GM12865 (cell line): Measurements from ENCODE around the gene CENPO.

Experiments used
- DNase-seq: peaks from one replicate; pipeline ENCODE4 v3.0.0; 2010; ENCODE audit warnings: low read depth
- H3K4me3 ChIP-seq: 2 replicates; pipeline ENCODE4 v1.5.1; 2011; ENCODE audit warnings: mild to moderate bottlenecking, low read depth, low read length, control low read depth
- TF ChIP-seq, protein P1 (sequence below): IDR thresholded peaks from 2 replicates; pipeline ENCODE4 v1.5.1; 2011; ENCODE audit warnings: low read length, control low read depth, low read depth, inconsistent platforms; ENCODE audit not compliant: insufficient read depth; ENCODE audit errors: missing control alignments

Gene CENPO

DNA sequence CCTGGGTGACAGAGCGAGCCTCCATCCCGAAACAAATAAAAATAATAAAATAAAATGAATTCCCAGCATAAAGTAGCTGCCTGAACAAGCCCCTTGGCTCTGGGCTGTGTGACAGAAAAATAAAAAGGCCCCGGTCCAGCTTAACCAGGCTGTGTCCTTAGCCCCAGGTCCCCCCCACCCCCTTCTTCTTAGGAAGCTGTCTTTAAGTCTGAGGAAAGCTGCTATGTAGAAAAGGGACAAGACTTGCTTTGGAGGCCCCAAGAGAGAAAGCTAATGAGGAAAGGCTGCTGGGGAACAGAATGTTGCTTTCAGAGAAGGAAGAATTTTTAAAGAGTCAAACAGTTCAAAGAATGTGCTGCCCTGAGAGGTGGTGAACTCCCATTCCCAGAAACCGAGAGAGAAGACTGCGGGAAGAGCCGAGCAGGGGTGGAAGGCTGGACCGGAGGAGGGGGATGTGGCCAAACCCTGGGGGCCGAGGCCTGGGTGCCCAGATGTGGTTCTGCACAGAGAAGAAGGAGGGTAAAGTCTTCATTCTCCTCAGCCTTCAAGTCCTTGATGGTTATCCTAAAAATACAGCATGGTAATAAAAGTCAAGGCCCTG lies 61.9 kb downstream of the CENPO start:
- no peak overlapping the region for H3K4me3 ChIP-seq
- no peak for DNase-seq
- TF ChIP-seq, protein P1, sequence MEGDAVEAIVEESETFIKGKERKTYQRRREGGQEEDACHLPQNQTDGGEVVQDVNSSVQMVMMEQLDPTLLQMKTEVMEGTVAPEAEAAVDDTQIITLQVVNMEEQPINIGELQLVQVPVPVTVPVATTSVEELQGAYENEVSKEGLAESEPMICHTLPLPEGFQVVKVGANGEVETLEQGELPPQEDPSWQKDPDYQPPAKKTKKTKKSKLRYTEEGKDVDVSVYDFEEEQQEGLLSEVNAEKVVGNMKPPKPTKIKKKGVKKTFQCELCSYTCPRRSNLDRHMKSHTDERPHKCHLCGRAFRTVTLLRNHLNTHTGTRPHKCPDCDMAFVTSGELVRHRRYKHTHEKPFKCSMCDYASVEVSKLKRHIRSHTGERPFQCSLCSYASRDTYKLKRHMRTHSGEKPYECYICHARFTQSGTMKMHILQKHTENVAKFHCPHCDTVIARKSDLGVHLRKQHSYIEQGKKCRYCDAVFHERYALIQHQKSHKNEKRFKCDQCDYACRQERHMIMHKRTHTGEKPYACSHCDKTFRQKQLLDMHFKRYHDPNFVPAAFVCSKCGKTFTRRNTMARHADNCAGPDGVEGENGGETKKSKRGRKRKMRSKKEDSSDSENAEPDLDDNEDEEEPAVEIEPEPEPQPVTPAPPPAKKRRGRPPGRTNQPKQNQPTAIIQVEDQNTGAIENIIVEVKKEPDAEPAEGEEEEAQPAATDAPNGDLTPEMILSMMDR: no peak

DNA sequence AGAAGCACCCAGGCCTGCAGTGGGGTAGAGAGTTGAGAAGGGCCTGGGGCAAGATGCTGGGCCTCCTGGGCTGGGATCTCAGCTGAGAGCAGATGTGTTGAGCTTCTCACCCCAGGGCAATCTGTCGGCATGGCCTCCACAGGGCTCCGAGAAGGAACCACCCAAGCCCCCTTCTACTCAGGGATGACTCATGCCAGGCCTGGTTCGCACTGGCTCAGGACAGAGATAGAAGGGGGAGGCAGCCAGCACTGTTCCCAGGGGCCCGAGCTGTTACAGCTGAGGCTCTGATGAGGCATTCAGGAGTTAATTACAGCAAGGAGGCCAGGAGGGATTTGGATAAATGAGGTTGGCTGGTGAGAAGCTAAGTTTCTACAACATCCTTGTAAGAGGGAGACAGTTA lies 62.5 kb downstream of the CENPO start:
- DNase-seq: no peak
- H3K4me3 ChIP-seq: no peak overlapping the region
- TF ChIP-seq, protein P1: no peak

DNA sequence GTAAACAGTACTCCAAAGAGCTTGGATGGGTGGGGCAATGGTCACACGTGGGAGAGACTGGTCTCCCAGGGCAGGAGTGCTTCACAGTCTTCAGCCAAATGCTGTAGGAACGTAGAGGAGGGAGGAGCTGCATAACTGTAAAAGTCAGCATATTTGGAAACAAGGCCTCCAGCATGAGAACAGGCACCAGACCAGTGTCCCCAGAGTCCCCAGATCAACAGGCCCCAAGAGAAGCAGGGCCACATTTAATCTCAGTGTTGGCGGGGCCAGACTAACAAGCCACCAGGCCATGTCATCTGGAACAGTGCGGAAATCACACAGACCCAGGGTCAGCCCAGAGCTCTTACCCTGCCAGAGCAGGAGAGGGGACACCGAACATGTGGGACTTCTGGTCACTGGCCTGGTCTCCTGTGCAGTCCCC lies 63.6 kb downstream of the CENPO start:
- TF ChIP-seq, protein P1: no peak
- DNase-seq: no peak
- H3K4me3 ChIP-seq: no peak overlapping the region

DNA sequence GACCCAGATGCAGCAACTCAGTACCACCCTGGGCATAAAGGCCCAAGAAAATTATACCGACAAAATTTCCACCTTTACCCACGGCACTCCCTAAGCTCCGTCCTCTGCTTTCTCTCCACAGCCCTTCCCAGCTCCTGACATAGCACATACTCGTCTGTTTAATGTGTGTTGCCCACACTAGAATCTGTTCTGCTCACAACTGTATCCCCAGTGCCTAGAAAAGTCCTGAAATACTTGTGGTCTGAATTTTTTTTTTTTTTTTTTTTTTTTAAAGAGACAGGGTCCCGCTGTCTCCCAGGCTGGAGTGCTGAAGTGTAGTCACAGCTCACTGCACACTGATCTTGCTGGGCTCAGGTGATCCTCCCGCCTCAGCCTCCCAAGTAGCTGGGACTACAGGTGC lies 64.5 kb downstream of the CENPO start:
- no peak overlapping the region for H3K4me3 ChIP-seq
- no peak for DNase-seq
- TF ChIP-seq, protein P1: no peak

DNA sequence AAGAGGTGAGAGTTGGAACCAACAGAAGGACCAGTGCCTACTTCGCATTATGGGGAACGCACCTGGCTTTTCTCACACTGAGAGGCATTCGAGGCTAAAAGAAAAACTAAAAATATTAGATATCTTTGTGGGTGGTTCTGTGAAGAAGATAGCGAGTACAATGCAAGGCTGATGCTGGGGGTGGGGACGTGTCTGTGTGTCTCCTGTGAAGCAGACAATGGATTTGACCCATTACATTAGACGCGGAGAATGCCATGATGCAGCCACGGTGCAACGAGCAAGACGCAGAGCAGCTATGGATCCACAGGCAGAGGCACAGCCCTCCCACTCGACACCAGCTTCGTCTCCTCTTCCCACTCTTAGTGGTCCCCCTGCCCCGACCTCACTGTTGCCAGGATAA lies 65.8 kb downstream of the CENPO start:
- no peak overlapping the region for H3K4me3 ChIP-seq
- no peak for DNase-seq
- TF ChIP-seq, protein P1: no peak

DNA sequence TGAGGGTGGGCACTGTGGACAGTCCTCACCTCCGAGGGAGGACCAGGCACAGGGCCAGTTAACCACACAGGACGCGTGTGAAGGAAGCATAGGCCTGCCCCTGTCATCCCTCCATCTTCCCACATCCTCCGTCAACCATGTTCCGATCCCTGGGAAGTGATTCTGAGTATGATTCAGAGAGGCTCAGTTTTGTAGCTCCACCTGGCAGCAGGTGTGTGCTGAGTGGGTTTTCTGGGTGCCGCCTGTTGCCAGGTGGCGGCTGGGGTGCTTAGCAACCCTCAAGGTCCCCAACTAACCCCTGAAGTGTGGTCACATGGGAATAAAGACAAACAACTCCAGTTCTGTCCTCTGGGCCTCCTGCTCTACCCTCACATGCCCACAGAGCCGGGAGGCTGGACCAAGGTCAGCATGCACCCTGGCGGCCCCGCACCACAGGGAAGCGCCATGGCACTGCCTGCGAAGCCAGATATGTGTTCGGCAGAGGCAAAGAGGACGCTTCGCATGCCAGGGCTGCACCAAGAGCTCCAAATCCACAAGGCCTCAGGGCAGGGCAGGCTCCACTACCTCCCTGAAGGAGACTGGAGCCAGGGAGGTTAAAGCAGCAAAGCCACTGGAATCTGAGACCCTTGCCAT lies 66.9 kb downstream of the CENPO start:
- no peak for DNase-seq
- TF ChIP-seq, protein P1: no peak
- H3K4me3 ChIP-seq: no peak overlapping the region

DNA sequence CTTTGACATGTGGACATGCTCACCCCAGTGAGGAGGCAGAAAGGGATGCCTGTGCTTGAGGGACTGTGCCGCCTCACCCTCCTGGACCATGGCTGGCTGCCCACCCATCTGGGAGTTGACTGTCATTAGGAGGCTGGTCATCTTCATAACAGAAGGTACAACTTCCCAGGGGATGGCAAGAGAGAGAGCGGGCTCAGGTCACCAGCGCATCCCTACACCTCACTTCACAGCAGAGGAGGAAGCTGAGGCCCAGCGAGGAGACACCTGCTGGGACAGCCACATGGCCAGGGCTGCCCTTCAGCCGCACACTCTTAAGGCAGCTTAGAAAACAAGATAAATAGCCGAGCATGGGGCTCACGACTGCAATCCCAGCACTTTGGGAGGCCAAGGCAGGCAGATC lies 67.4 kb downstream of the CENPO start:
- TF ChIP-seq, protein P1: no peak
- H3K4me3 ChIP-seq: no peak overlapping the region
- no peak for DNase-seq
